ENCODE measurements around the gene BAAT. TPM values are rescaled to one million over a fixed set of nuclear protein-coding genes. Genes with fewer than 3 reads are reported as not detected.

Gene BAAT
- total and polyA plus RNA-seq, 9 donors: 0.10 to 0.31 (median 0.12) TPM; not detected in 6

DNA sequence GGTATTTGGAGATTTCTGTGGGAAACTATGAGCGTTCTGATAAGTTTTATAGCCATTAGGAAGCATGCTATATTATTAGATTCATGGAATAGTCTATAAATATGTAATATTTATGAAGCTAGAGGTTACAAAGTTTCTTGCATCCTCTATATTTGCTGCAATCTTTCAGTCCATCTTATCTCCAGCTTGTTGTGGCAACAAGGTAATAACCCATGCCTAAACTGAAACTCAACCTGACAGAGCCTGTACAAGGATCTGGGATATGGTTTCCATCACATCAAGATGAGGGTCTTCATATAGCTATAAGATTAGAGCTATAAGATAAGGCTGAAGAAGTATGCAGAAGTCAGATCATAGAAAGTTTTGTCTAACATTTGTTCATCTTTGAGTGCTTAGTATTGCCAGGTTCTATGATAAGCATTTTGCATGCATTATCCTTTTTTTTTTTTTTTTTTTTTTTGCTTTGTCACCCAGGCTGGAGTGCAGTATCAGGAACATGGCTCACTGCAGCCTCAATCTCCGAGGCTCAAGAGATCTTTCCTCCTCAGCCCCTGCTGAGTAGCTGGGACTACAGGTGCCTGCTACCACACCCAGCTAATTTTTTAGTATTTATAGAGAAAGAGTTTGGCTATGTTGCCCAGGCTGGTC, 14.8 kb downstream of the BAAT start:
- H3K9me3 ChIP-seq: no peaks in the 10 kb centered on the region
- no peak overlapping the region for H3K27ac ChIP-seq
- 60 to 77% (median 70%) methylated on average over 2 of the region's 2 CpGs for WGBS, 3 donors
- H3K4me3 ChIP-seq: no peak overlapping the region
- H3K27me3 ChIP-seq: no peaks in the 10 kb centered on the region
- intact Hi-C loops (cut with DNase I): no loop called here
- TF ChIP-seq POLR2A (IDR thresholded peaks at IDR 0.05): no peak
- no peaks in the 10 kb centered on the region for H3K4me1 ChIP-seq (ENCODE audit: insufficient read depth)
- no peaks in the 10 kb centered on the region for H3K36me3 ChIP-seq
- no peak for DNase-seq

- DNase-seq: no peak
- Histone ChIP-seq H3K4me1 (ENCODE audit: insufficient read depth) (no peaks in the 10 kb centered on the region), H3K27ac (no peak overlapping the region), H3K36me3 (no peaks in the 10 kb centered on the region), H3K27me3 (no peaks in the 10 kb centered on the region), H3K9me3 (no peaks in the 10 kb centered on the region), H3K4me3 (no peak overlapping the region)
- intact Hi-C loops (cut with DNase I): no loop called here
- TF ChIP-seq POLR2A (IDR thresholded peaks at IDR 0.05): no peak
- no peak for TF ChIP-seq EP300 (IDR thresholded peaks at IDR 0.05)
- no peak for TF ChIP-seq CTCF (IDR thresholded peaks at IDR 0.05)
- WGBS, 3 donors: 76 to 79% (median 78%) methylated on average over 2 of the region's 2 CpGs
Measured at GRCh38 chr9:101369286-101369685, 15.5 kb downstream of the BAAT start.

- intact Hi-C loops (cut with DNase I): no loop called here
- WGBS, 3 donors: 91 to 95% (median 94%) methylated on average over 3 of the region's 3 CpGs
- no peak overlapping the region for H3K27ac ChIP-seq
- H3K9me3 ChIP-seq: no peaks in the 10 kb centered on the region
- TF ChIP-seq EP300 (IDR thresholded peaks at IDR 0.05): no peak
- no peak for TF ChIP-seq CTCF (IDR thresholded peaks at IDR 0.05)
- no peak for TF ChIP-seq POLR2A (IDR thresholded peaks at IDR 0.05)
- H3K27me3 ChIP-seq: no peaks in the 10 kb centered on the region
- H3K4me1 ChIP-seq (ENCODE audit: insufficient read depth): no peaks in the 10 kb centered on the region
- DNase-seq: no peak
- no peaks in the 10 kb centered on the region for H3K36me3 ChIP-seq
- H3K4me3 ChIP-seq: no peak overlapping the region
Measured at GRCh38 chr9:101367323-101367722, 17.5 kb downstream of the BAAT start.

GRCh38 chr9:101366038-101366756, 18.6 kb downstream of the BAAT start:
- Histone ChIP-seq H3K4me3 (no peak overlapping the region), H3K4me1 (ENCODE audit: insufficient read depth) (no peaks in the 10 kb centered on the region), H3K36me3 (no peaks in the 10 kb centered on the region), H3K27me3 (no peaks in the 10 kb centered on the region), H3K9me3 (no peaks in the 10 kb centered on the region), H3K27ac (no peak overlapping the region)
- intact Hi-C loops (cut with DNase I): no loop called here
- TF ChIP-seq EP300 (IDR thresholded peaks at IDR 0.05) (no peak), POLR2A (IDR thresholded peaks at IDR 0.05) (no peak), CTCF (IDR thresholded peaks at IDR 0.05) (no peak)
- WGBS, 3 donors: 42 to 49% (median 43%) methylated on average over 5 of the region's 5 CpGs
- DNase-seq: no peak

GRCh38 chr9:101365181-101365580, 19.6 kb downstream of the BAAT start:
- H3K9me3 ChIP-seq: no peaks in the 10 kb centered on the region
- H3K36me3 ChIP-seq: no peaks in the 10 kb centered on the region
- DNase-seq: no peak
- no peaks in the 10 kb centered on the region for H3K4me1 ChIP-seq (ENCODE audit: insufficient read depth)
- H3K27me3 ChIP-seq: no peaks in the 10 kb centered on the region
- intact Hi-C loops (cut with DNase I): no loop called here
- TF ChIP-seq EP300 (IDR thresholded peaks at IDR 0.05): no peak
- no peak for TF ChIP-seq POLR2A (IDR thresholded peaks at IDR 0.05)
- no peak for TF ChIP-seq CTCF (IDR thresholded peaks at IDR 0.05)
- no peak overlapping the region for H3K27ac ChIP-seq
- no peak overlapping the region for H3K4me3 ChIP-seq

Data from ovary (tissue), 9 donors.